ENCODE data around the gene TMEM69.
"Not testable (repeated sequence)": the region's sequence is repeated elsewhere in the genome, so short reads cannot be mapped to it uniquely, and the experiment has no call there.

TMEM69 gene

DNA sequence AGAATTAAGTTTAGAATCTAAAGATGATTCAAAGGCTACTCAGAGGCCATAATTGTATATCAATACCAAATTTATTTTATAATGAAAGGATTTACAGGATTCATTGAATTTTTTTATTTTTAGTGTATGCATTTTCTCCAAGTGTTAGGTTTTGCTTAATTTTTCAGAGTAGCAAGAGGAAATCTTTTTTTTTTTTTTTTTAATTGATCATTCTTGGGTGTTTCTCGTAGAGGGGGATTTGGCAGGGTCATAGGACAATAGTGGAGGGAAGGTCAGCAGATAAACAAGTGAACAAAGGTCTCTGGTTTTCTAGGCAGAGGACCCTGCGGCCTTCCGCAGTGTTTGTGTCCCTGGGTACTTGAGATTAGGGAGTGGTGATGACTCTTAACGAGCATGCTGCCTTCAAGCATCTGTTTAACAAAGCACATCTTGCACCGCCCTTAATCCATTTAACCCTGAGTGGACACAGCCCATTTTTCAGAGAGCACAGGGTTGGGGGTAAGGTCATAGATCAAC lies 51.7 kb downstream of the TMEM69 start:
- DNase-seq, result not testable (repeated sequence)
